Testis (tissue), 2 donors: ENCODE measurements around the gene SLC4A3.

Experiments used
- CTCF ChIP-seq, 3 experiments: fragments of 450-650 bp in 2 of 3; fragments of 200-600 bp in 1 of 3; sonication (generic) in 1 of 3; IDR thresholded peaks; one replicate each; pipeline ENCODE4 v1.5.1; 2016 to 2019; ENCODE audit warnings: antibody characterized with exemption in 3 of 3, mild to moderate bottlenecking in 2 of 3, moderate library complexity in 1 of 3
- POLR2A ChIP-seq: fragments of 450-650 bp; IDR thresholded peaks from one replicate; pipeline ENCODE4 v1.6.1; 2017; ENCODE audit warnings: antibody characterized with exemption, mild to moderate bottlenecking, moderate library complexity

GRCh38 chr2:219687272-219687671 lies 59.8 kb downstream of the SLC4A3 start:
- TF ChIP-seq CTCF (IDR thresholded peaks at IDR 0.05) (no peak), POLR2A (no peak)
